ENCODE results near the gene PPCDC. TPM values are rescaled to one million over a fixed set of nuclear protein-coding genes. Genes with fewer than 3 reads are reported as not detected.

PPCDC gene
- total RNA-seq, 2 experiments from 2014 or later = 23.3 to 24.0 TPM

GRCh38 chr15:75054172-75054897 lies 30.9 kb downstream of the PPCDC start:
- H3K27ac Mint-ChIP-seq = no peak overlapping the region
- H3K4me3 Mint-ChIP-seq = no peak overlapping the region
- H3K9me3 Mint-ChIP-seq (ENCODE audit: low read depth) = no peaks in the 10 kb centered on the region
- peaks cover 1% of the 10 kb centered on the region for H3K36me3 Mint-ChIP-seq (ENCODE audit: low read depth)
- DNase-seq (no peak), ATAC-seq (no peak)
- intact Hi-C loops (cut with DNase I, micrococcal nuclease) = no loop called here
- POLR2A ChIA-PET = no interaction called here
- H3K4me1 Mint-ChIP-seq = no peaks in the 10 kb centered on the region
- CTCF ChIA-PET = no interaction called here
- H3K27me3 Mint-ChIP-seq = no peaks in the 10 kb centered on the region

- no peaks in the 10 kb centered on the region for H3K27me3 Mint-ChIP-seq
- no peak for ATAC-seq
- POLR2A ChIA-PET = no interaction called here
Observed at GRCh38 chr15:75056036-75056435, 32.6 kb downstream of the PPCDC start.

GRCh38 chr15:75058127-75058905 lies 34.9 kb downstream of the PPCDC start:
- POLR2A ChIA-PET = no interaction called here

More at GRCh38 chr15:75056036-75056435, 32.6 kb downstream of the PPCDC start:
- peaks cover 1% of the 10 kb centered on the region for H3K36me3 Mint-ChIP-seq (ENCODE audit: low read depth)
- intact Hi-C loops (cut with DNase I, micrococcal nuclease) = no loop called here
- H3K4me3 Mint-ChIP-seq = no peak overlapping the region
- no peaks in the 10 kb centered on the region for H3K4me1 Mint-ChIP-seq
- H3K9me3 Mint-ChIP-seq (ENCODE audit: low read depth) = no peaks in the 10 kb centered on the region
- no peak for DNase-seq
- H3K27ac Mint-ChIP-seq = no peak overlapping the region
- CTCF ChIA-PET = no interaction called here

GRCh38 chr15:75059607-75060006 lies 36.2 kb downstream of the PPCDC start:
- H3K27ac Mint-ChIP-seq = no peak overlapping the region
- ChIA-PET CTCF (no interaction called here), POLR2A (no interaction called here)
- H3K27me3 Mint-ChIP-seq = no peaks in the 10 kb centered on the region
- DNase-seq = no peak
- intact Hi-C loops (cut with DNase I, micrococcal nuclease) = no loop called here
- no peaks in the 10 kb centered on the region for H3K4me1 Mint-ChIP-seq
- H3K9me3 Mint-ChIP-seq (ENCODE audit: low read depth) = no peaks in the 10 kb centered on the region
- no peak for ATAC-seq
- H3K4me3 Mint-ChIP-seq = no peak overlapping the region
- H3K36me3 Mint-ChIP-seq (ENCODE audit: low read depth) = peaks cover 1% of the 10 kb centered on the region

More at GRCh38 chr15:75058127-75058905, 34.9 kb downstream of the PPCDC start:
- DNase-seq = no peak
- intact Hi-C loops (cut with DNase I, micrococcal nuclease) = no loop called here
- CTCF ChIA-PET = interaction anchor here (0.7 to 1.1 kb wide), 2 partner anchors 141 to 937 kb away, joined by 3 to 5 read pairs; no protein-coding TSS in a partner anchor
- ATAC-seq = no peak
- Mint-ChIP-seq H3K4me1 (no peaks in the 10 kb centered on the region), H3K36me3 (ENCODE audit: low read depth) (peaks cover 1% of the 10 kb centered on the region), H3K9me3 (ENCODE audit: low read depth) (no peaks in the 10 kb centered on the region), H3K27me3 (no peaks in the 10 kb centered on the region), H3K4me3 (no peak overlapping the region), H3K27ac (no peak overlapping the region)

- ATAC-seq (no peak), DNase-seq (no peak)
- POLR2A ChIA-PET = no interaction called here
- Mint-ChIP-seq H3K36me3 (ENCODE audit: low read depth) (peaks cover 1% of the 10 kb centered on the region), H3K4me3 (no peak overlapping the region), H3K27ac (no peak overlapping the region), H3K4me1 (peaks cover 5% of the 10 kb centered on the region), H3K9me3 (ENCODE audit: low read depth) (no peaks in the 10 kb centered on the region), H3K27me3 (peaks cover 5% of the 10 kb centered on the region)
- CTCF ChIA-PET = interaction anchor here (0.6 kb wide), 2 partner anchors 28 to 741 kb away, joined by 3 to 4 read pairs; no protein-coding TSS in a partner anchor
- intact Hi-C loops (cut with DNase I, micrococcal nuclease) = no loop called here
Observed at GRCh38 chr15:75061272-75061671, 37.9 kb downstream of the PPCDC start.

GRCh38 chr15:75062706-75063105 lies 39.3 kb downstream of the PPCDC start:
- Mint-ChIP-seq H3K27me3 (peaks cover 5% of the 10 kb centered on the region), H3K27ac (no peak overlapping the region), H3K9me3 (ENCODE audit: low read depth) (no peaks in the 10 kb centered on the region), H3K4me1 (peaks cover 19% of the 10 kb centered on the region), H3K4me3 (no peak overlapping the region), H3K36me3 (ENCODE audit: low read depth) (peaks cover 2% of the 10 kb centered on the region)
- ATAC-seq = no peak
- no peak for DNase-seq
- ChIA-PET CTCF (no interaction called here), POLR2A (no interaction called here)
- intact Hi-C loops (cut with DNase I, micrococcal nuclease) = no loop called here

- H3K36me3 Mint-ChIP-seq (ENCODE audit: low read depth) = peaks cover 2% of the 10 kb centered on the region
- no peak for DNase-seq
- ChIA-PET POLR2A (no interaction called here), CTCF (no interaction called here)
- H3K9me3 Mint-ChIP-seq (ENCODE audit: low read depth) = no peaks in the 10 kb centered on the region
- no peak for ATAC-seq
- peaks cover 7% of the 10 kb centered on the region for H3K27me3 Mint-ChIP-seq
- H3K4me1 Mint-ChIP-seq = peaks cover 19% of the 10 kb centered on the region
- H3K27ac Mint-ChIP-seq = no peak overlapping the region
- intact Hi-C loops (cut with DNase I, micrococcal nuclease) = no loop called here
- no peak overlapping the region for H3K4me3 Mint-ChIP-seq
Observed at GRCh38 chr15:75063338-75063737, 39.9 kb downstream of the PPCDC start.

GRCh38 chr15:75063889-75064288 lies 40.5 kb downstream of the PPCDC start:
- Mint-ChIP-seq H3K9me3 (ENCODE audit: low read depth) (no peaks in the 10 kb centered on the region), H3K36me3 (ENCODE audit: low read depth) (peaks cover 2% of the 10 kb centered on the region), H3K4me3 (no peak overlapping the region), H3K27ac (no peak overlapping the region), H3K4me1 (peaks cover 19% of the 10 kb centered on the region), H3K27me3 (peaks cover 10% of the 10 kb centered on the region)
- intact Hi-C loops (cut with DNase I, micrococcal nuclease) = no loop called here
- ChIA-PET POLR2A (no interaction called here), CTCF (no interaction called here)
- ATAC-seq (no peak), DNase-seq (no peak)

GRCh38 chr15:75064846-75065245 lies 41.5 kb downstream of the PPCDC start:
- Mint-ChIP-seq H3K4me3 (no peak overlapping the region), H3K9me3 (ENCODE audit: low read depth) (no peaks in the 10 kb centered on the region), H3K36me3 (ENCODE audit: low read depth) (peaks cover 2% of the 10 kb centered on the region), H3K27ac (no peak overlapping the region), H3K4me1 (peaks cover 19% of the 10 kb centered on the region), H3K27me3 (peaks cover 12% of the 10 kb centered on the region)
- DNase-seq = no peak
- intact Hi-C loops (cut with DNase I, micrococcal nuclease) = no loop called here
- ATAC-seq = no peak
- CTCF ChIA-PET = no interaction called here
- POLR2A ChIA-PET = no interaction called here

- H3K36me3 Mint-ChIP-seq (ENCODE audit: low read depth) = peaks cover 2% of the 10 kb centered on the region
- no peak for ATAC-seq
- H3K9me3 Mint-ChIP-seq (ENCODE audit: low read depth) = no peaks in the 10 kb centered on the region
- peaks cover 19% of the 10 kb centered on the region for H3K4me1 Mint-ChIP-seq
- no peak overlapping the region for H3K4me3 Mint-ChIP-seq
- DNase-seq = no peak
- ChIA-PET CTCF (interaction anchor here (0.6 kb wide), 2 partner anchors 520 to 619 kb away, joined by 3 read pairs; no protein-coding TSS in a partner anchor), POLR2A (no interaction called here)
- intact Hi-C loops (cut with DNase I, micrococcal nuclease) = no loop called here
- peaks cover 12% of the 10 kb centered on the region for H3K27me3 Mint-ChIP-seq
- H3K27ac Mint-ChIP-seq = no peak overlapping the region
Observed at GRCh38 chr15:75065467-75065850, 42.1 kb downstream of the PPCDC start.

- no peak overlapping the region for H3K4me3 Mint-ChIP-seq
- CTCF ChIA-PET = interaction anchor here (0.6 to 0.7 kb wide), 3 partner anchors 83 to 619 kb away, joined by 3 read pairs; no protein-coding TSS in a partner anchor
- intact Hi-C loops (cut with DNase I, micrococcal nuclease) = no loop called here
Observed at GRCh38 chr15:75065851-75066509, 42.6 kb downstream of the PPCDC start.

More at GRCh38 chr15:75065851-75066509, 42.6 kb downstream of the PPCDC start:
- Mint-ChIP-seq H3K27ac (no peak overlapping the region), H3K27me3 (peaks cover 12% of the 10 kb centered on the region), H3K9me3 (ENCODE audit: low read depth) (no peaks in the 10 kb centered on the region), H3K4me1 (peaks cover 19% of the 10 kb centered on the region), H3K36me3 (ENCODE audit: low read depth) (peaks cover 2% of the 10 kb centered on the region)
- no peak for DNase-seq
- POLR2A ChIA-PET = interaction anchor here (0.7 kb wide), 1 partner anchor 21 kb away, joined by 3 read pairs; no protein-coding TSS in a partner anchor
- ATAC-seq = no peak
